Skeletal muscle cell (primary cell): ENCODE data around the gene ANXA11.
"Not testable (repeated sequence)": the region's sequence is repeated elsewhere in the genome, so short reads cannot be mapped to it uniquely, and the experiment has no call there.

Experiments
- DNase-seq: peaks from one replicate; pipeline ENCODE4 v3.0.0-alpha.2; 2010; ENCODE audit warnings: low read depth
- H3K4me3 ChIP-seq: 2 replicates; pipeline ENCODE4 v1.5.1; 2011; ENCODE audit warnings: low read depth, mild to moderate bottlenecking, control low read depth, low read length, moderate library complexity

Gene ANXA11

GRCh38 chr10:80205477-80206276 is at the start of gene ANXA11:
Gene ANXA11, minus strand, starts transcription at chr10:80205537. Its CDS starts 32,676 bp downstream, at chr10:80172861.
- H3K4me3 ChIP-seq = peak within 1 kb of the TSS; percentile 78
- no peak for DNase-seq

DNA sequence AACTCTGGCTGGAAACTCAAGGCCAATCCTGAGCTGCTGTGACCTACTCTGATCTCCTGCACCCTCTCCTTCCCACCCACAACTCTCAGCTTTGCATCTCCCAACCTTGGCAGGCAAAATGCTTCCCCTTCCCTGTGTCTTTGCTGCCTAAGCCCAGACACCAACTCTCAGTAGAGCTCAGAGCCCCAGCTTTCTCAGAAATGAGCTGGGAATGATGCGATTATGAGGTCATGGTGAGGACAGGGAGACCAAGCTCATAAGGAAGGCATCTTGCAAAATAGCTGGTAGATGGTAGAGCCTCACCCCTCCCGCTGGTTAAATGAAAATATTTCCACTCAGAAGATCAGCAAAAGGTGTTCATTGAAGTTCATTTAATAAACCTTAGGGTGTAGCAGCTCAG is 49.4 kb upstream of the ANXA11 start:
- H3K4me3 ChIP-seq, DNase-seq: not testable (repeated sequence)

- not testable (repeated sequence) for DNase-seq
These were observed 48.6 kb upstream of the ANXA11 start for GRCh38 chr10:80253963-80254271.

DNA sequence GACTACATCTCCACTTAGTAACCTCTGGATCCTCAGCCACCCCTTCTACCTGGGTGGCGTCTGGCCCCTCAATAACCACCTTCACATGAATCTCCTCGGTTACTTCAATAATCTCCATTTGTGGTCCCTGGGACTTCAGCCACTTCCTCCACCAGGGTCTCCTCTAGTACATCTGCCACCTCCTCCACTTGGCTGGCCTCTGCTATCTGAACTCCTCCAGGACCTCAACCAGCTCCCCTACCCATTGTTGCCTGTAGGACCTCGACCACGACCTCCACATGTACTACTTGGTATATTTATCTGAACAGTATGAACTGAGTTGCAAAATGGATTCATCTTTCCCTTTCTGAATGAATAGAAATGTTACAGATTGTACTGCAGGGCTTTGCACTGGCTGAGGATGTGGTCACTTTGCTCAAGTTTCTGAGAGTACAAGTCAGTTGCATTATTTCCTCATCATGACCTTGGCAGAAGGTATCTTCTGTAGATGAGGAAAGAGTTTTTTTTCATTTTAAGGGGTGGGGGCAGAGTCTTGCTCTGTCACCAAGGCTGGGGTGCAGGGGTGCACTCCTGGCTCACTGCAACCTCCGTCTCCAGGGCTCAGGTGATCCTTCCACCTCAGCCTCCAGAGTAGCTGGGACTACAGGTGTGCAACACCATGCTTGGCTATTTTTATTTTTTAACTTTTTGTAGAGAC is 48.1 kb upstream of the ANXA11 start:
- H3K4me3 ChIP-seq = no peak overlapping the region
- no peak for DNase-seq

More at GRCh38 chr10:80253963-80254271, 48.6 kb upstream of the ANXA11 start:
- not testable (repeated sequence) for H3K4me3 ChIP-seq

GRCh38 chr10:80252296-80252887 is 47.1 kb upstream of the ANXA11 start:
- DNase-seq = peak; percentile 15
- H3K4me3 ChIP-seq = no peak overlapping the region

DNA sequence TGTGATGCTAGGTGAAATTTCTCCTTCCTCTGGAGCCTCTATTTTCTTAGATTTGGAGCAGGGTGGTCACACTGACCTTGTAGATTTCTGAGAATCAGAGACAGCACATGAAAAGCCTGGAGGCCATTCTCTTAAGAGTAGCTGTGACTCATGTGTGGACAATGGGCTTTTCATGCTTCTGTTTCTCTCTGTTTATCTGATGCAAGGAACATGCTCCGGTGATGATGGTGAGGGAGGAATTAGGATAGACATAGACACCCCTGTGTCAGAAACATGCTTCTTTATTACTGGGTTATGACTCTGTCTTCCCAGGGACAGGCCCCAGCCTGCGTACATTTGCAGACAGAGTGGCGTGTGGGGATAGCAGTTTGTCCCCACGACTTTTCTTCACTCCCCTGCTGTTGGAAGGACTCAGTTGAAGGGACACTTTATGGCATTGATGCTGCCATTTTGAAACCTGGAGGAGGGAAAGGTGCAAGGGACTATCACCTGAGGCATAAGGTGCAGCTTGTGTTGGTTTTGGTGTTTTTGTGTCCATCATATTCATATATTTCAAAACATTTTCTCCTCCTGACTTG is 46.5 kb upstream of the ANXA11 start:
- DNase-seq, H3K4me3 ChIP-seq: not testable (repeated sequence)

DNA sequence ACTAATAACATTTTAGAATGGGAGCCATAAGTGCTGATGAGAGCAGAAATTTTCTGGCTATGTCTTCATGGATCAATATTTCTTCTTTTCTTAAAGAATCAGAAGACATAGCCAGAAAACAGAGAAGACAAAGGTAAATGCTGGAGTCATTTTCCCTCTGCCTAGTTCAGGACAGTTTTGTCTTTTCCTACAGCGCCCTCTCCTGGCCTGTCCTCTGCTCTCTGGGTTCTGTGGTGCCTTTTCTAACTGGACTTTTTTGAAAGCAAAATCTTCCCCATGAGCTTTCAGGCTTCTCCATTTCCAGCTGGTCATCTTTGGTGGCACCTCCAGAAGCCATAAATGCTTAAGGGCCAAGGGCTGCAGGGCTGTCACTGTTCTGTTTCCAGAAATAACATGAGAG is 45.1 kb upstream of the ANXA11 start:
- DNase-seq, H3K4me3 ChIP-seq: not testable (repeated sequence)

- not testable (repeated sequence) for H3K4me3 ChIP-seq, DNase-seq
These were observed 44.6 kb upstream of the ANXA11 start for GRCh38 chr10:80249906-80250305.

- not testable (repeated sequence) for DNase-seq, H3K4me3 ChIP-seq
These were observed 42.3 kb upstream of the ANXA11 start for GRCh38 chr10:80247611-80248010.

DNA sequence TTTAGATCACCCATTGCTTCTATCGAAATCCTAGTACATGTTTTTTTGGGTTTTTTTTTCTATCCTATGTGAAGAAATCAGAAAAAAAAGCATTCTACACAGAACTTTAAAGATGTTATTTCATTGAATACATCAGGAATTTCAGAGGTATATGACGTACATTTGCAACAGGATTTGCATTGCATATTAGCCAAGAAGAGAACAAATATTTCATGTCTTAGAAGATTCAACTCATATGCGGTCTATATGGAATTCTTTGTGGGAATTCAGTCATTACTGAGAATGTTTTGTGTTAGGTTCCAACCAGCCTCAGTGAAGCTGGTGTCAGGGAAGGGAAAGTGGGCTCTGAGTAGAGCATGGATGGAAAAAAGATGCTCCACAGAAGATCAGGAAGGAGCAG is 39.0 kb upstream of the ANXA11 start:
- H3K4me3 ChIP-seq, DNase-seq: not testable (repeated sequence)

DNA sequence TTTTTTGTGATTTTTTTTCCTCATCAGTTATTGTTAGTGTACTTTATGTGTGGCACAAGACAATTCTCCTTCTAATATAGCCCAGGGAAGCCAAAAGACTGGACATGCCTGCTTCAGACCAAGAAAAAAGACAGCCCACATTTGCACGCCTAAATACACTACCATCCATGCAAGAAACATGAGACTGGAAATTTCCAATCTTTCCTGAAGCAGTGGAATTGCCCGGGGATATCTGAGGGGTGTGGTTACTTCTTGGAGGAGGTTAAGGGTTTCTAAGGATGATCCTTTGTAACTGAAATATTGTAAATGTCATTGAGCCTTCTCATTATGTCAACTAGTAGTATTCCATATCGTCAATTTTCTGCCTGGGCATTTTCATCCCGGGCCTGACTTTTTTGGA is 37.0 kb upstream of the ANXA11 start:
- H3K4me3 ChIP-seq, DNase-seq: not testable (repeated sequence)

DNA sequence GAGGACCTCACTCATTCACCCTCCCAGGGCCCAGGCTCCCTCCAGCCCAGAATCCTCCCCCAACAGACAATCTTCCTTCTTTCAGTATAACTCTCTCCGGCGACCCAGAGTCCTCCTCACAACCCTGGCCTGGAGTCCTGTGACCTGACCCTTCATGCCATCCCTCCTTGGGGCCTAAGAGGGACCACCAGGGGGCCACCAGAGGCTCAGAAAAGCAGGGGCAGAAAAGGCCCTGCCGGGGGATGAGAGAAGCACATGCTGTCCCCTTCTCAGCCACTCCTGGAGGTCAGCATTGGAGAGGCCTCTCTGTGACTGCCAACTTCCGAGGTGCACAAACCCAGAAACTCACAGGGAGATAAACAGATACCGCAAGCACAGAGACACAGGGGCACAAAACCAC is 31.1 kb upstream of the ANXA11 start:
- H3K4me3 ChIP-seq, DNase-seq: not testable (repeated sequence)

DNA sequence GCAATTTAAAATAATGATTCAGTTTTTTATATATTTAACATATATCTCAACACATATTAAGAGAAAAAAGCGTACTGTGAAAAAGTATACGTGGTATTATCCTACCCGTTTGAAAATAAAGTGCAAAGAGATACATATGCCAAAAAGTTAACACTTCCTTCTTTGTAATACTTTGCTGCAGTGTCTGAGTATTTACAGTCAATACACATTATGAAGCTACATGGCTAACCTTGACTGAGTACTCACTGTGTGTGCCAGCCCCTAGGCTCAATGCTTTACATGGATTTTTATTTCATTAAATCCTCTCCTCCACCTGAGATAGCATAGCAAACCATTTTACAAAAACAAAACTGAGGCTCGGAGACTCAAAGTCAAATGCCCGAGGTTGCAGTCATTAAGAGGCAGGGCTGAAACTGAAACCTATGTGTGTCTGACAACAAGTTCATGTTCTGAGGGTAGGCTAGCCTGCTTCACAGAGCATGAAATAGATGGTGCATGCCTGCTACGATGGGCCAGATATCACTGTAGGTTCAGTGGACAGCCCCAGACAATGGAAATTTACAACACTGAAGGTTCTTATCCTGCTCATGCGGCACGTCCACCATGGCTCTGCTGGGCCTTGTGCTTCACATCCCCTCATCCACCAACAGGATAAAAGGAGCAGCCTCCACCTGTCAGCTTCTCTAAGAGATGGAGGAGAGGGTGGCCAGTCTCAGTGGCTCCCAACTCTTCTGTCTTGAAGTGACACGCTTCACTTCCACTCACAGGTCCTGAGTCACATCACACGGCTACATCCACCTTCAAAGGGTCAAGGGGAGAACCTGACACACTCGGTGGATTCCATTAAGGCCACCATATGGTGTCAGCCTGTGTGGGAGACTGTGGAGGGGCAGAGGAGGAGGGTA is 29.2 kb upstream of the ANXA11 start:
- not testable (repeated sequence) for DNase-seq, H3K4me3 ChIP-seq

GRCh38 chr10:80233871-80234270 is 28.5 kb upstream of the ANXA11 start:
- H3K4me3 ChIP-seq, DNase-seq: not testable (repeated sequence)

GRCh38 chr10:80226723-80227122 is 21.4 kb upstream of the ANXA11 start:
- DNase-seq = not testable (repeated sequence)

DNA sequence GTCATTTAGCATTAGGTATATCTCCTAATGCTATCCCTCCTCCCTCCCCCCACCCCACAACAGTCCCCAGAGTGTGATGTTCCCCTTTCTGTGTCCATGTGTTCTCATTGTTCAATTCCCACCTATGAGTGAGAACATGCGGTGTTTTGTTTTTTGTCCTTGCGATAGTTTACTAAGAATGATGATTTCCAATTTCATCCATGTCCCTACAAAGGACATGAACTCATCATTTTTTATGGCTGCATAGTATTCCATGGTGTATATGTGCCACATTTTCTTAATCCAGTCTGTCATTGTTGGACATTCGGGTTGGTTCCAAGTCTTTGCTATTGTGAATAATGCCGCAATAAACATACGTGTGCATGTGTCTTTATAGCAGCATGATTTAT is 17.7 kb upstream of the ANXA11 start:
- DNase-seq, H3K4me3 ChIP-seq: not testable (repeated sequence)

More at GRCh38 chr10:80226723-80227122, 21.4 kb upstream of the ANXA11 start:
- H3K4me3 ChIP-seq = not testable (repeated sequence)

- not testable (repeated sequence) for DNase-seq, H3K4me3 ChIP-seq
These were observed 13.5 kb upstream of the ANXA11 start for GRCh38 chr10:80218878-80219277.

GRCh38 chr10:80214368-80214982 is 9.1 kb upstream of the ANXA11 start:
- H3K4me3 ChIP-seq, DNase-seq: not testable (repeated sequence)
